RKO (cell line): ENCODE data around the gene GOLT1A.

Source experiments
- DNase-seq: peaks from one replicate; pipeline ENCODE4 v3.0.0-alpha.2; 2016; ENCODE audit warnings: low spot score

The GOLT1A gene

DNA sequence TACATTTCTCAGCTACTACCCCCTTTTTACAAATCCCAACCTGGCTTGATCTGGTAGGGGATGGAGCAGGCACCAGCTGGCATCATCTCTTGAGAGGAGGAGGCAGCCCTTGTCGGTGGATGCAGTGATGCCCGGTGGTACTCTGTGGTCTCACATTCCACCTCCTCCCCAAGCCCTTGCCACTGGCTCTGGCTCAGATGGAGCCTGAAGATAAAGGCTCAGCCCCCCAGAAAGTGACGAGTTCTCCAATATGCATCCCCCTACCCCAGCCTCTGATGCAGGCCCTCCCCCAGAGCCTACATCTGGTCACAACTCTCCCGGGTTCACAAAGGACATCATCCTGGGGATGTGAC, 3.8 kb upstream of the GOLT1A start:
- DNase-seq, result no peak

DNA sequence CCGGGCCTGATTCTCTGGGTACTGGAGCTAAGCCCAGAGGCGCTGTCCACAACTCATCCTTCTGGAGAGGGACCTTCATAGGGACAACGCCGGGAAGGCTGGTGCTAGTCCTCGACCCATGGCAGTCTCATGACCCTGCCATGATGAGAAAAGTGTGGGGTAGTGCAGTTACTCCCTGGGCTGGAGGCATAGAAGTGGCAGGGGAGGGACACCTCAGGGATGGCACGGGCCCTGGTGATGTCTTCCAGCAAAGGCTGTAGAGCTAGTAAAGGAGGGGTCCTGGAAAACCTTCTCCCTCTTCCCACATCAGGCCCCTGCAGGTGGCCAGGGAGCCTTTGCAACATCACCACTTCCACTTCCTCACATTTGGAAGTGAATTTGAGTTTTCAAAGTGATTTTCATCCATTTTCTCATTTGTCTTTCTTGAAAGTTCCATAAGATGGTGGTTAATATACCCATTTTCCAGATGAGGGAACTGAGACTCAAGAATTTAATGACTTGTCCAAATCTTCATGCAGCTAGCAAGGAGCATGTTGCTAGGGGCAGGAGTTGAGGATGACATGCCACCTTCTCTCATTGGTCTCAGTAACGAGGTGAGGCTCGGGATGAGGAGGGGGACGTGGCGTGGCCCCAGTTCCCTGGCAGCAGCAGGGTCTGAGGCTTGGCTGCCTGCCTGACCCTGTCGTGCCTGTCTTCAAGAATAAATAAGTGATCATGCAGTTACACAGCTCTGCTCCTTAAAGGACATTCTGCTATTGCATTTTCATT, 3.3 kb upstream of the GOLT1A start:
- no peak for DNase-seq

GRCh38 chr1:204216236-204216635, 2.4 kb upstream of the GOLT1A start:
- no peak for DNase-seq

DNA sequence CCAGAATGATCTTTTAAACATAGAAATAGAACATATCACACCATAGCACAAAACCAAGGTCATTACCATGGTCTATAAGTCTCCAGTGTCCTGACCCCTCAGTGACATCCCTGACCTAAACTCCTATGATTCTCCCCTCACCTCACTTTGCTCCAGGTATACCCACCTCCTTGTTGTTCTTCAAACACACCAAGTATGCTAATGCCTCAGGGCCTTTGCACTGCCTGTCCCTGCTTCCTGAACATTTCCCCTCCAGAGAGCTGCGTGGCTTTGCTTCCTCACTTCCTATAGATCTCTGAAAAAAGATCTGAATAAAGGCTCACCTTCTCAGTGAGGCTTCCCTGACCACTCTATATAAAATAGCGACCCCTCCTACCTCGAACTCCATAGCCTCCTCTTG, 1.1 kb downstream of the GOLT1A start:
- no peak for DNase-seq

DNA sequence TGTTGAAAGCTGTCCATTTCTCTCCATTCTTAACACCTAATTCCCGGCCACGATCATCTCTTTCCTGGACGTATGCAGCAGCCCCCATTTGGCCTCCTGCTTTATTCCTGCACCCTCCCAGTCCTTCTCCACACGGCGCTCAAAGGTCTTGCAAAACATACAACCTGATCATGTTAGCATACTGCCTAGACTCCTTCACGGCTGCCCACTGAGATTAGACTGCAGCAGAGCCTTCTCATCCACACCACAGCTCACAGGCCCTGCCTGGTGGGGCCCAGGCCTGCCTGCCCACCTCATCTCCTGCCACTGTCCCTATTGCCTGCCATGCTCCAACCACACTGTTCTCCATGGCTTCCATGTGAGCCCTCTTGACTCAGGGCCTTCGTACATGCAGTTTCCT, 2.7 kb downstream of the GOLT1A start:
- DNase-seq, result no peak

GRCh38 chr1:204207136-204207616, 6.6 kb downstream of the GOLT1A start:
- DNase-seq, result peak; percentile 25

- peak; percentile 26 for DNase-seq
These were observed 7.7 kb downstream of the GOLT1A start for GRCh38 chr1:204206121-204206520.

DNA sequence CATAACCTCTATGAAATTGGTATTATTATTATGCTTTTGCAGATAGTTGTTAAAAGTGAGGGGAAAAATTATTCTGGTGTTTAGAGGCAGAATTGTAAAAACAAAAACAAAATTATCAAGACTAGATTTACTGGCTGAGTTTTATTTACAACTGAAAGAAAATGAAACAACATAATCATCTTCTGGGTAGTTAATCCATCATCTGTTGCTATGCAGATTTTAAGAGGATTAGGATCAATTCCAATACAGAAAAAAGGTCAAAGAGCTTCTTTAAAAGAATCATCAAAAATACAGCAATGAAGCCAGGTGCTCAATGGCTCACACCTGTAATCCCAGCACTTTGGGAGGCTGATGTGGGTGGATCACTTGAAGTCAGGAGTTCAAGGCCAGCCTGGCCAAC, 8.3 kb downstream of the GOLT1A start:
- no peak for DNase-seq

DNA sequence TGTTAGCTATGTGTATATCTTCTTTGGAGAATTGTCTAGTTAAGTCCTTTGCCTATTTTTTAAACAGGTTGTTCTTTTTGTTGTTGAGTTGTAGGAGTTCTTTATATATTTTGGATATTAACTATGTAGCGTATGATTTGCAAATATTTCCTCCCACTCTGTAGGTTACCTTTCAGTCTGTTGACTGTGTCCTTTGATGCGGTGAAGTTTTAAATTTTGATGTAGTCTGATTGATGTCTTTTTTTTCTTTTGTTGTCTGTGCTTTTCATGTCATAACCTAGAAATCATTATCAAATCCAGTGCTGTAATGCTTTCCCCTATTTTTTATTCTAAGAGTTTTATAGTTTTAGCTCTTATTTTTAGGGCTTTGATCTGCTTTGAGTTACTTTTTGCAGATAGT, 8.8 kb downstream of the GOLT1A start:
- no peak for DNase-seq

GRCh38 chr1:204203206-204203767, 10.5 kb downstream of the GOLT1A start:
- no peak for DNase-seq

DNA sequence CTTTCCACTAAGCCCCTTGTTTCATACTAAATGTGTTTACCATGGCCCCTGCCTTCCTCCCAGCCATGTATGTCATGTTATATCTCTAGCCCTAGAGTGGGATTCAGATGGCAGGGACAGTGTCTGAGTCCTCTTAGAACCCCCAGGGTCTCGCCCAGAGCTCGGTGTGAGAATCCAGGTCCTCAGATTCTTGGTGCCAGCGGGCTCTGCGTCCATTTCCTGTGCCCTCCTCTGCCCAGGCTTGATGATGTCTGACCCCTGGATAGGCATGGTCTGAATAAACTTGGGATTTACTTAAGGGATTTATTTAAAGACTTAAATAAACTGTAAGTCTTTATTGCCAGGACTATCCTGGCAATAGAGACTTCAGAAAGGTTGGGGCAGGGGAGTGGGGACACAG, 11.3 kb downstream of the GOLT1A start:
- DNase-seq, result no peak

GRCh38 chr1:204201348-204202040, 12.3 kb downstream of the GOLT1A start:
- DNase-seq, result no peak

DNA sequence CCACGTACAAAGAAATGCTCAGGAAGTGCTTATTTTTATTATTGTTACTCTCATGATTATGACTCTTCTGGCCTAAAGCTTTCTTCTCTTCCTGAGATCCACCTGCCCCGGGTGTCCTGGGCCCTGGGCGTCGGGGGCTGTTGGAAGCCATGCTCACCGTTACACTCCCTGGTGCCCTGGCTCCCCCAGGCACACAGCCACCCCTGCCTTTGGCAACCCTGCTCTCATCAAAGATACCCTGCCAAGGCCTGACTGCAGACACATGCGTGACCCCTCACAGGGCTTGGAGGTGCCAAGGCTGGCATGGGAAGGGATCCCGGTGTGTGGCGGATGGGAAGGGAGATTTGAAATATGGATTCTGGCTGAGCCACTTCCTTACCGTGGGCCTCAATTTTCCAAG, 14.2 kb downstream of the GOLT1A start:
- no peak for DNase-seq

DNA sequence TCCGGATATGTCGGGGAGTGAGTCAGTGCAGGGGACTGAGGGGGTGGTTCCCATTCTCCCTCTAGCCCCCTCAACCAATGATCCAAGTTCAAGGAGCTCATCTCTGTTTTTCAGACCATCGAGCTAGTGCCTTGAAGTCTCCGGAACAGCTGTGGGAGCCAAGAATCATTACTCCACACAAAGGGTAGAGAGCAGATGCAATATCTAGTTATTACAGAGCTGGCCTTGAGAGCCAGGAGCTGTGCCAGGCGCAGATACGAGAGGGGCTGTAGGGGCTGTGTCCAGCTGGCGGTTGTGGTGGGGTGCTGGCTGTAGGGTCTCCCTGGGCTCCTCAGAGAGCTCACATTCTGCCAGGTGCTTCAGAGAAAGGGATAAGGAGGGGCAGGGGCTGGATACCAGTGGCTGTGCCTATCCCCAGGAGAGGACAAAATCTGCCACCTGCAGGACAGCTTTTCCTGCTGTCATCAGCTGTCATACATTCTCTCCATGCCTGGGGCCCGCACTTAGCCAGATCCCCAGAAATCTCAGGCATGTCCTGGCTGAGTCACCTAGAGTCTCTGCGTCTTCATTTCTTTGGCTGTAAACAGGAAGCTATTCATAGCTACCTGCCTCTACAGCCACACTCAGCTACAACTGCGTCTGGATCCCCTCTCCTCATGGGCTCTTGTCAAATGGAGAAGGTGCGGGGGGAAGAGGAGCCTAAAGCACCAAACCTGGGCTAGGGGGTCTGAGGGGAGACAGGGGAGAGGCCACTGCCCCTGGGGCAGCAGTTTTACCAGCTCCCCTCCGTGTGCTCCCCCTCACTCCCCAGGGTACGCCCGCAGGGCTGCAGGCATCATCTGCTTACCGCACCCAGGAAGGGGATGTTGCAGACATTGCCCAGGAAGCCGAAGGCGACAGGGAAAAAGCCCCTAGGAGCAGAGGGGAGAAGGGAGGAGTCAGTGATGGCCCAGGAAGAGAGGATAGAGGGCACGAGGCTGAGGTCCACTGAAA, 15.1 kb downstream of the GOLT1A start:
- peak; percentile 64 for DNase-seq

GRCh38 chr1:204197068-204197467, 16.7 kb downstream of the GOLT1A start:
- no peak for DNase-seq

- no peak for DNase-seq
These were observed 17.6 kb downstream of the GOLT1A start, which contains the start of gene KISS1 for GRCh38 chr1:204196068-204196795. TSS of gene KISS1 (minus strand) at chr1:204196491. CDS start at chr1:204192876, 3,615 bp downstream.

GRCh38 chr1:204194771-204195170, 19.0 kb downstream of the GOLT1A start:
- DNase-seq, result no peak

- DNase-seq, result no peak
These were observed 19.7 kb downstream of the GOLT1A start for GRCh38 chr1:204194080-204194479.

GRCh38 chr1:204192589-204193352, 21.0 kb downstream of the GOLT1A start:
- DNase-seq, result no peak

DNA sequence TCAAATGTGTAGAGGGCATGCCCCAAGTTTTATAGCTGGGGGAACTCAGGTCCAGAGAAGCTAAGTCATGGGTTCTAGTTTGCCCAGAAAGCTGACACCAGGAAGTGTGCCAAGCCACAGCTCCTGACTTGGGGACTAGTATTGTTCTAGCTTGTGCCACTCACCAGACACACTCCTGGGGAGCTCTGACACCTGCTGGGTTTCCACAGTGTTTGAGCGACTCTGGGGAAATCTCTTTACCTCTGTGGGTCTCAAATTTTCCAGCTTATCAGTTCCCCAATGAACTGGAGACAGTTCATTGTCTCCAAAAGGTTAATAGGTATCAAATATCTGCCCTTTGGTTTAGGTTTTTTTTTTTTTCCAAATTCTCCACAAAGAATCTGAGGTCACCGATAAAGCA, 21.7 kb downstream of the GOLT1A start:
- DNase-seq, result no peak

DNA sequence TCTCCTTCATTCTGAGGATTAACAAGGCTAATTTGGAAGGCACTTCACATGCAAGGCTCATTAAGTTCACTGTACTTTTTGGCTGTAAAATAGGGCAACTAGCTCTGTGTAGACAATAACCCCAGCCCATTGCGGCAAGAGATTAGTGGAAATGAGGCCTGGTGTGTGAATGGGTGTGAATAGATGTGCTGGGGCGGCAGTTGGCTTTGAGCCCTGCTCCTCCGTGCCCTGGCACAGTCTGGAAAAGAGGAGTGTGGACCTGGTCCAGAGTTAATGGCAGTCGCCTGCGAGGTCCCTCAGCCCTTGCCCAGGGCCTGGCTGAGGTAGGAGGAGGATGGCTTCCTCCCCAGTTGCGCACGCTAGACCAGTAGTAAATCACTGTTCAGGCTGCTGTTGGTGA, 22.3 kb downstream of the GOLT1A start:
- DNase-seq, result no peak
